Stimulated activated CD4-positive, alpha-beta T cell treated with anti-CD3 and anti-CD28 coated beads, Interleukin-2, amount 100 ng/mL, for 48 hours (primary cell): Measurements from ENCODE around the gene COL18A1.
"Not testable (repeated sequence)": the region's sequence is repeated elsewhere in the genome, so short reads cannot be mapped to it uniquely, and the experiment has no call there.

Source experiments
- DNase-seq, 2 donors: peaks; one replicate each; pipeline ENCODE4 v3.0.0-alpha.2; 2020

The COL18A1 gene

GRCh38 chr21:45404730-45405270 lies at the start of gene COL18A1:
Gene COL18A1, plus strand, starts transcription at chr21:45405165. Its CDS starts 66 bp downstream, at chr21:45405231.
- DNase-seq: peak; percentile 24 to 44

- no peak for DNase-seq
Measured at GRCh38 chr21:45355573-45355972, 49.4 kb upstream of the COL18A1 start.

GRCh38 chr21:45356251-45356650 lies 48.7 kb upstream of the COL18A1 start:
- no peak for DNase-seq

GRCh38 chr21:45356653-45357435 lies 48.1 kb upstream of the COL18A1 start:
- no peak for DNase-seq

- no peak for DNase-seq
Measured at GRCh38 chr21:45357436-45358260, 47.3 kb upstream of the COL18A1 start.

GRCh38 chr21:45358261-45358670 lies 46.7 kb upstream of the COL18A1 start:
- no peak for DNase-seq

GRCh38 chr21:45358711-45359310 lies 46.2 kb upstream of the COL18A1 start:
- DNase-seq: no peak

GRCh38 chr21:45359451-45360217 lies 45.3 kb upstream of the COL18A1 start:
- no peak for DNase-seq

GRCh38 chr21:45361033-45361997 lies 43.6 kb upstream of the COL18A1 start:
- DNase-seq: no peak

GRCh38 chr21:45362077-45362747 lies 42.8 kb upstream of the COL18A1 start:
- no peak for DNase-seq

GRCh38 chr21:45362748-45363145 lies 42.2 kb upstream of the COL18A1 start:
- DNase-seq: no peak

GRCh38 chr21:45363272-45363671 lies 41.7 kb upstream of the COL18A1 start:
- not testable (repeated sequence) for DNase-seq

GRCh38 chr21:45363921-45364467 lies 41.0 kb upstream of the COL18A1 start:
- DNase-seq: peak; percentile 13 to 39

- no peak for DNase-seq
Measured at GRCh38 chr21:45364468-45365185, 40.3 kb upstream of the COL18A1 start.

GRCh38 chr21:45365186-45365607 lies 39.8 kb upstream of the COL18A1 start:
- no peak for DNase-seq

- no peak for DNase-seq
Measured at GRCh38 chr21:45365608-45366241, 39.2 kb upstream of the COL18A1 start.

- no peak for DNase-seq
Measured at GRCh38 chr21:45366476-45366875, 38.5 kb upstream of the COL18A1 start.

GRCh38 chr21:45366931-45367401 lies 38.0 kb upstream of the COL18A1 start:
- DNase-seq: no peak
